GM19099 (cell line): Measurements from ENCODE around the gene DNAH8.

Experiments used
- POLR2A ChIP-seq: IDR thresholded peaks from 3 replicates; pipeline ENCODE4 v1.6.1; 2011; ENCODE audit warnings: low read depth; ENCODE audit not compliant: insufficient read length; ENCODE audit errors: extremely low read depth

Gene DNAH8

GRCh38 chr6:38762848-38763247, 47.7 kb downstream of the DNAH8 start:
- no peak for TF ChIP-seq POLR2A

GRCh38 chr6:38767560-38767959, 52.4 kb downstream of the DNAH8 start:
- no peak for TF ChIP-seq POLR2A

GRCh38 chr6:38773338-38773737, 58.2 kb downstream of the DNAH8 start:
- no peak for TF ChIP-seq POLR2A

- TF ChIP-seq POLR2A, result no peak
Measured at GRCh38 chr6:38774929-38775707, 60.0 kb downstream of the DNAH8 start.

- TF ChIP-seq POLR2A, result no peak
Measured at GRCh38 chr6:38775870-38776269, 60.8 kb downstream of the DNAH8 start.

GRCh38 chr6:38776515-38776914, 61.4 kb downstream of the DNAH8 start:
- no peak for TF ChIP-seq POLR2A

- no peak for TF ChIP-seq POLR2A
Measured at GRCh38 chr6:38779310-38780062, 64.4 kb downstream of the DNAH8 start.

GRCh38 chr6:38782616-38783015, 67.5 kb downstream of the DNAH8 start:
- no peak for TF ChIP-seq POLR2A

- no peak for TF ChIP-seq POLR2A
Measured at GRCh38 chr6:38783443-38784228, 68.5 kb downstream of the DNAH8 start.

GRCh38 chr6:38784506-38785235, 69.6 kb downstream of the DNAH8 start:
- TF ChIP-seq POLR2A, result no peak

GRCh38 chr6:38786486-38786885, 71.4 kb downstream of the DNAH8 start:
- TF ChIP-seq POLR2A, result no peak

- TF ChIP-seq POLR2A, result no peak
Measured at GRCh38 chr6:38789256-38789655, 74.1 kb downstream of the DNAH8 start.

GRCh38 chr6:38792356-38792755, 77.2 kb downstream of the DNAH8 start:
- TF ChIP-seq POLR2A, result no peak

GRCh38 chr6:38794682-38795081, 79.6 kb downstream of the DNAH8 start:
- TF ChIP-seq POLR2A, result no peak

GRCh38 chr6:38796006-38796405, 80.9 kb downstream of the DNAH8 start:
- TF ChIP-seq POLR2A, result no peak
